Dedifferentiated amniotic fluid mesenchymal stem cell (primary cell): ENCODE data around the gene GABRR3.
"Not testable (repeated sequence)": the region's sequence is repeated elsewhere in the genome, so short reads cannot be mapped to it uniquely, and the experiment has no call there.

Source experiments
- DNase-seq: peaks from one replicate; pipeline ENCODE4 v3.0.0-alpha.2; 2016; ENCODE audit errors: extremely low spot score

The GABRR3 gene

GRCh38 chr3:98021830-98022560, 13.1 kb downstream of the GABRR3 start:
- no peak for DNase-seq

GRCh38 chr3:98020412-98020811, 14.7 kb downstream of the GABRR3 start:
- DNase-seq = no peak

GRCh38 chr3:98018301-98018700, 16.8 kb downstream of the GABRR3 start:
- no peak for DNase-seq

- no peak for DNase-seq
Measured at GRCh38 chr3:98014268-98014585, 20.9 kb downstream of the GABRR3 start.

GRCh38 chr3:98013411-98014267, 21.5 kb downstream of the GABRR3 start:
- DNase-seq = no peak

GRCh38 chr3:98012979-98013378, 22.1 kb downstream of the GABRR3 start:
- no peak for DNase-seq

- not testable (repeated sequence) for DNase-seq
Measured at GRCh38 chr3:98010883-98011449, 24.1 kb downstream of the GABRR3 start.

- no peak for DNase-seq
Measured at GRCh38 chr3:98010194-98010882, 24.8 kb downstream of the GABRR3 start.

GRCh38 chr3:98008855-98009254, 26.3 kb downstream of the GABRR3 start:
- DNase-seq = no peak

- DNase-seq = no peak
Measured at GRCh38 chr3:98005438-98005837, 29.7 kb downstream of the GABRR3 start.

GRCh38 chr3:98004721-98005120, 30.4 kb downstream of the GABRR3 start:
- DNase-seq = no peak

GRCh38 chr3:98003306-98003969, 31.7 kb downstream of the GABRR3 start:
- DNase-seq = no peak

- DNase-seq = no peak
Measured at GRCh38 chr3:98002717-98003116, 32.4 kb downstream of the GABRR3 start.

GRCh38 chr3:97999994-98000393, 35.1 kb downstream of the GABRR3 start:
- DNase-seq = no peak

GRCh38 chr3:97999103-97999502, 36.0 kb downstream of the GABRR3 start:
- no peak for DNase-seq

- DNase-seq = no peak
Measured at GRCh38 chr3:97996988-97997387, 38.1 kb downstream of the GABRR3 start.

- DNase-seq = no peak
Measured at GRCh38 chr3:97994328-97994945, 40.7 kb downstream of the GABRR3 start.

GRCh38 chr3:97993526-97993925, 41.6 kb downstream of the GABRR3 start:
- DNase-seq = no peak

- no peak for DNase-seq
Measured at GRCh38 chr3:97992547-97993173, 42.5 kb downstream of the GABRR3 start.

- DNase-seq = no peak
Measured at GRCh38 chr3:97991293-97991682, 43.8 kb downstream of the GABRR3 start.
